C4-2B (cell line): ENCODE results near the gene ZNF121.
A peak's percentile ranks its signal among the peaks of the same experiment; 100 is the strongest.

Experiments
- H3K27ac ChIP-seq: fragments of 450-650 bp; 2 replicates; pipeline ENCODE4 v1.5.1; 2017
- ZFX ChIP-seq: fragments of 450-650 bp; IDR thresholded peaks from 2 replicates; pipeline ENCODE4 v1.6.1; 2017
- TF ChIP-seq, protein P1 (sequence below): fragments of 450-650 bp; conservative IDR thresholded peaks from 2 replicates; pipeline ENCODE4 v1.5.1; 2017; ENCODE audit warnings: mild to moderate bottlenecking

Gene ZNF121

DNA sequence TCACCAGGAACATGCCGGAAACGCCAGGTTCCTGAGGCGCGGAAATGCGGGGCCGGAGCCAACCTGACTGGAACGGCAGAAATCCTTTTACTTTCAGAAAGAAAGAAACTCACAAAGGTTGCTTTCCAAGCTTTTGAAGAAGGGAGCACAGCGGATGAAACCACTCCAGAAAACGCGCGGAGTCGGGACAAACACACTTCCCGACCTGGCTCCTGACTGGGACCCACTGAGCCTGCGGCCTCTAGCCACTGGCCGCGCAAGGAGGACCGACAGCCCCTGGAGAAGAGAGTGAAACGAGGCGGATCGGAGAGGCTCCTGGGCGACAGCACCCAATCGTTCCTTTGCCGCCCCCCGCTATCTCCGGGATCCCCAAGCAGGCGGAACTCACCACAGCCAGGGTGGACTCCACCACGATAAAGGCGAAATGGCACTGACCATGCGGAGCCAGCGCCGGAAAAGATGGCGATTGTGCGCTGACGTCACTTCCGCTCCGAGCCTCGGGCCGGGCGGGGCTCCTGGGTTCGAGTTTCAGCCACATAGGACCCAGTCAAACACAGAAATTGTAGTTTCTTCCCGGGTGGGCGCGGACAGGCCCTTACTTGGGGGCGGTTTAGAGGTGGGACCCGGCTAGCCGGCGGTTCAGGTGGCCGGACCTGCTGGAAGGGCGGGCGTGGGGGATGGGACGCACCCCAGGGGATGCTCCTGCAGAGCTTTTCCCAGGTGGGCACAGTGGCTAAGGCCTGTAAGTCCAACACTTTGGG is at the start of gene ZNF121:
ZNF121 (minus strand) TSS at position 432 of the 761 bp plus-strand sequence. CDS start 16,407 bp downstream, outside the sequence.
- TF ChIP-seq, protein P1, sequence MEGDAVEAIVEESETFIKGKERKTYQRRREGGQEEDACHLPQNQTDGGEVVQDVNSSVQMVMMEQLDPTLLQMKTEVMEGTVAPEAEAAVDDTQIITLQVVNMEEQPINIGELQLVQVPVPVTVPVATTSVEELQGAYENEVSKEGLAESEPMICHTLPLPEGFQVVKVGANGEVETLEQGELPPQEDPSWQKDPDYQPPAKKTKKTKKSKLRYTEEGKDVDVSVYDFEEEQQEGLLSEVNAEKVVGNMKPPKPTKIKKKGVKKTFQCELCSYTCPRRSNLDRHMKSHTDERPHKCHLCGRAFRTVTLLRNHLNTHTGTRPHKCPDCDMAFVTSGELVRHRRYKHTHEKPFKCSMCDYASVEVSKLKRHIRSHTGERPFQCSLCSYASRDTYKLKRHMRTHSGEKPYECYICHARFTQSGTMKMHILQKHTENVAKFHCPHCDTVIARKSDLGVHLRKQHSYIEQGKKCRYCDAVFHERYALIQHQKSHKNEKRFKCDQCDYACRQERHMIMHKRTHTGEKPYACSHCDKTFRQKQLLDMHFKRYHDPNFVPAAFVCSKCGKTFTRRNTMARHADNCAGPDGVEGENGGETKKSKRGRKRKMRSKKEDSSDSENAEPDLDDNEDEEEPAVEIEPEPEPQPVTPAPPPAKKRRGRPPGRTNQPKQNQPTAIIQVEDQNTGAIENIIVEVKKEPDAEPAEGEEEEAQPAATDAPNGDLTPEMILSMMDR, result no peak
- TF ChIP-seq ZFX, result peak; percentile 93
- peak within 1 kb of the TSS; percentile 92 for H3K27ac ChIP-seq

DNA sequence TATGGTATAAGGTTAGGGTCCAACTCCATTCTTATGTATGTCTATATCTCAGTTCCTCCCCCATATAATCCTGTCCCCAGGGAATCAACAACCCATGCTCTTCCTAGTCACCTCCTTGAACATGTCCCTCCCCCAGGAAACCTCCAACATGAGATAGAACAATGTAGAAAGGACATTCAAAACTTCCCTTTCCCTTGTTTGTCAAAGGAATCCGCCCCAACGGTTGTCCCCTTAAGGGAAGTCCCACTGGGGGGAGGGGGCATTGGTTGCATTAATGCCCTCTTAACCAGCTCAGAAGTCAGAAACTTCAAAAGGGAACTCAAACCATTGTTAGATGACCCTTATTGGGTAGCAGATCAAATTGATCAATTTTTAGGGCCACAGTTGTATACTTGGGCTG is 43.6 kb upstream of the ZNF121 start:
- no peak overlapping the region for H3K27ac ChIP-seq
- TF ChIP-seq, protein P1, result no peak
- TF ChIP-seq ZFX, result no peak

DNA sequence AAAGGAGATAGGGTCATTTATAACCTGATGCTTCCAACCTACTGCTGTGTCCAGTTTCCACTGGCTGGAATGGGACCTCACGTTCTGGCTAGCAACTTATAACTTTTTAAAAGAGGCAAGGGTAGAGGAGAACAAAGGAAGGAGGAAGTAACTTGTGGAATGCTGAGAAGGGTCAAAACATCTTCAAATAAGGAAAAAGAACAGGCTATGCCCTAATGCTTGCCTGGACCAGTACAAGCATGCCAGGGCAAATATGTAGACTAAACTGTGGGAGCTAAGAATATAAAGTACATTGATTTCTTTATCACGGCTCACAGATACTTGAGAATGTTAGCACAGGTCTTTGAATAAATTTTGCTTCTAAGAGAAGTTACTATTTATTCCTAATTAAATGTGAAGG is 38.2 kb upstream of the ZNF121 start:
- no peak overlapping the region for H3K27ac ChIP-seq
- no peak; the same call in 1 of the 2 replicates for TF ChIP-seq ZFX
- TF ChIP-seq, protein P1, result no peak

DNA sequence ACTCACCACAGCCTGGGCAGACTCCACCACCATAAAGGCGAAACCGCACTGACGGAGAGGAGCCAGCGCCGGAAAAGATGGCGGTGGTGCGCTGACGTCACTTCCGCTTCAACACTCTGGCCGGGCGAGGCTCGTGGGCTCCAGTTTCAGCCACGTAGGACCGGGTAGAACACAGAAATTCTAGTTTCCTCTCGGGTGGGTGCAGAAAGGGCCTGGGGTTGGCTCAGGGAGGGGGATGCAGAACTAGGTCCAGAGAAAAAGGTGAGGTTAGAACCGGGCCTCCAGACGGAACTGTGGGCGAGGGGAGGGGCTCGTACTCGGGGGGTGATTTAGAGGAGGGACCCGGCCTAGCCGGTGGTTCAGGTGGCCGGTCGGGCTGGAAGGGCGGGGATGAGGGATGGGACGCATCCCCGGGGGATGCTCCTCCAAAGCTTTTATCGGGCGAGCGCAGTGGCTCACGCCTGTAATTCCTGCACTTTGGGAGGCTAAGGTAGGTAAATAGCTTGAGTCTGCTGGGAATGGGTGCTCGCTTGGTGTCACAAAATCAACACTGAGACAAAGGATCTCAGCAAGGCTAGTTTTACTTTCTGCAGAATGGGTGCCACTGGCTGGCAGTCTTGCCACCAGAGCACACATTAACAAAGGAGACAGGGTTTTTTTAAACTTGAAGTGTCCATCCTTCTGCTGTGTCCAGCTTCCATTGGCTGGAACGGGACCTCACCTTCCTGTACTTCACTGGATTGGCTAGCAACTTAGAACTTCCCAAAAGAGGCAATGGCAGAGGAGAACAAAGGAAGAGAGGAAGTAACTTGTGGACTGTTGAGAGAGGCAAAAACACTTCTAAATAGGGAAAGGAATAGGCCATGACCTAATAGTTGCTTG is 37.1 kb upstream of the ZNF121 start, which contains the start of gene ZNF561:
ZNF561 (minus strand) TSS at position 77 of the 882 bp plus-strand sequence. CDS start 1,776 bp downstream, outside the sequence.
- peak; percentile 91 for TF ChIP-seq ZFX
- TF ChIP-seq, protein P1, result no peak
- peak within 1 kb of the TSS; percentile 83 for H3K27ac ChIP-seq

DNA sequence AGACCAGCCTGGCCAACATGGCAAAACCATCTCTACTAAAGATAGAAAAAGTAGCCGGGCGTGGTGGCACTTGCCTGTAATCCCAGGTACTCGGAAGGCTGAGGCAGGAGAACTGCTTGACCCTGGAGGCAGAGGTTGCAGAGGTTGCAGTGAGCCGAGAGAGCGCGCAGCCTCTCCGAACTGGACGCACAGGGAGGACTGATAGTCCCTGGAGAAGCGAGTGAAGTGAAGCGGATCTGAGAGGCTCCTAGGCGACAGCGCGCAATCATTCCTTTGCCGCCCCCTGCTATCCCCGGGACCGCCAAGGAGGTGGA is 36.5 kb upstream of the ZNF121 start:
- no peak for TF ChIP-seq ZFX
- TF ChIP-seq, protein P1, result no peak
- H3K27ac ChIP-seq, result peak overlapping the region; percentile 83

DNA sequence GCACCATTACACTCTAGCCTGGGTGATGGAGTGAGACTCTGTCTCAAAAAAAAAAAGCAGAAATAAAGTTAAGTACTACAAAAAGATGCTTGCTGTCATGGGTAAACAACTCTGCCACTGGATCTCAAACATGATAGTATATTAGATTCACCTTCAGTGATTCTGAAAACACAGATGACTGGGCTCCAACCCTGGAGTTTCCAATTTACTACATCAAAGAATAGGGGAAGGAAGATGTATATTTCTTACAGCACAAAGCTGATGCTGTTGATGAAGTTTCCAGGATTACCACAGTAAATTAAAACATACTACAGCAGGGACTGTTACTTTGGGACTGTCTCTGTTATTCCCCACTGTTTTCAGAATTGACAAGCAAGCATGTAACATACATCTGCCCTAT is 31.5 kb upstream of the ZNF121 start:
- no peak for TF ChIP-seq ZFX
- TF ChIP-seq, protein P1, result no peak
- no peak overlapping the region for H3K27ac ChIP-seq
